Mononuclear cell (primary cell): Measurements from ENCODE around the gene SAPCD2. TPM values are rescaled to one million over a fixed set of nuclear protein-coding genes. Genes with fewer than 3 reads are reported as not detected.
A peak's percentile ranks its signal among the peaks of the same experiment; 100 is the strongest.

Experiments
- H3K27me3 ChIP-seq: 2 replicates; pipeline ENCODE4 v1.6.0; 2011; ENCODE audit warnings: low read length, control low read depth; ENCODE audit not compliant: insufficient read depth
- H3K4me1 ChIP-seq: 2 replicates; pipeline ENCODE4 v1.5.1; 2011; ENCODE audit warnings: mild to moderate bottlenecking, low read length, control low read depth; ENCODE audit not compliant: insufficient read depth
- H3K4me3 ChIP-seq: 2 replicates; pipeline ENCODE4 v1.5.1; 2011; ENCODE audit warnings: mild to moderate bottlenecking, low read length, moderate library complexity
- H3K9me3 ChIP-seq: 2 replicates; pipeline ENCODE4 v1.5.1; 2011; ENCODE audit warnings: low read depth, mild to moderate bottlenecking, control low read depth, low read length
- total RNA-seq: library from RNA; depleted of rRNA; stranded (reverse); fragments of >200 nt; gene quantifications from one replicate; pipeline ENCODE4 v1.2.3, GENCODE V29; 2012

SAPCD2 gene
- total RNA-seq, 1 donor, result 3.3 TPM

DNA sequence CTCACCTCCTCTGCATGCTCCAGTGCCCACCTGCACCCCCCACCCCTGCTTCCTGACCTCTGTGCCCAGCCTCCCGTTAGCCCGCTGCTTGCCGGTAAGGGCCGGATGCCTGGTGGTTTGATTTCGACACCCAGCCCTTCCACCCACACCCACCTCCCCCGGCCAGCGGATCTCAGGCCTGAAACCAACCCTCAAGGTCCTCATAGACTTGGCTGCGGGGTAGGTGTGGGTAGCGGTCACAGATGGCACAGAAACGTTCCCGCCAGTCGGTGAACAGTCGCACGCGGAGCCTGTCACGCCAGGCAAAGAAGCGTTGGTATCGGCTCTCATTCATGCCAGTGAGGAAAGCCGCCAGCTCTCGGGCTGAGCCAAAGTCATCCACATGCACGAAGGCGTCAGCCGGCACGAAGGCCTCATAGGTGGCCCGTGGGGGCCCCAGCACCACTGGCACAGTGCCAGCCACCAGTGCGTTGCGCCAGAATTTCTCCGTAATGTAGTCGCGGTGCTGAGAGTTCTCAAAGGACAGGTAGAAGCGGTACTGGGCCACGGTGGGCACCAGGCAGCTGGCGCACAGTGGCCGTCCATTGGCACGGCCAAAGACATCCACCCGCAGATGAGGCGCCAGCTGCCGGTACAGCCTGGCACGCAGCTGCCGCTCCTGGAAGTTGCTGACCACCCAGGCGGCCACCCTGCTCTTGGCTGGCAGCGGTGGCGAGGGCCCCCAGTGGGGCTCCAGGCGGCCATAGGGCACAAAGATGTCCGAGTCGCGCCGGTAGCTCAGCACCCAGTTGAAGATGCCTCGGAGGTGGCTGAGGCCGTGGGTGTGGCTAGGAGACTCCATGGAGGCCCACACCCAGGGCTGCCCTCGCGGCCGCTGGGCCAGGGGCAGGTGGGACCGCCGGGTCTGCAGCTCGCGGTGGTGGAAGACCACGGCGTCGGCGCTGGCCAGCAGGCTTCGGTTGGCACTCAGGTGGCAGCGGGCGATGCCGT, 39.5 kb downstream of the SAPCD2 start:
- Histone ChIP-seq H3K4me1 (peaks cover 84% of the 10 kb centered on the region), H3K27me3 (no peaks in the 10 kb centered on the region), H3K9me3 (no peaks in the 10 kb centered on the region), H3K4me3 (peak overlapping the region; percentile 43)

DNA sequence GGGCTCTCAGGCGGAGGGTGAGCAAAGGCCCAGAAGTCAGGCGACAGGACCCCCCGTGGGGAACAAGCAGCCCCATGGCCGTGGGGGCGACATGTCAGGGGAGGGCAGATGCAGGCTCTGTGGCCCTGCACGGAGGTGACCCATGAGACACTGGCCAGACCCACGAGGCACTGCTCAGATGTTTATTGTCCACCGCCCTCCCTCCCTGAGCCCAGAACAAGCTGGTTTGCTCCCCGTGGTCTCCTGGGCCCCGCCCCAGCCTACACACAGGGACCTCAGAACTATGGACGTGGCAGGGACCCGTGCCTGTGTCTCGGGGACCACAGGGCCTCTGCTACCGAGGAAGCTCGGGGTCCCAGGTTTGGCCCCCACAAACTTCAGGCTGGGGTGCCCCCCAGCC, 40.4 kb downstream of the SAPCD2 start:
- Histone ChIP-seq H3K4me3 (peak overlapping the region; percentile 43), H3K27me3 (no peaks in the 10 kb centered on the region), H3K4me1 (peaks cover 76% of the 10 kb centered on the region), H3K9me3 (no peaks in the 10 kb centered on the region)

DNA sequence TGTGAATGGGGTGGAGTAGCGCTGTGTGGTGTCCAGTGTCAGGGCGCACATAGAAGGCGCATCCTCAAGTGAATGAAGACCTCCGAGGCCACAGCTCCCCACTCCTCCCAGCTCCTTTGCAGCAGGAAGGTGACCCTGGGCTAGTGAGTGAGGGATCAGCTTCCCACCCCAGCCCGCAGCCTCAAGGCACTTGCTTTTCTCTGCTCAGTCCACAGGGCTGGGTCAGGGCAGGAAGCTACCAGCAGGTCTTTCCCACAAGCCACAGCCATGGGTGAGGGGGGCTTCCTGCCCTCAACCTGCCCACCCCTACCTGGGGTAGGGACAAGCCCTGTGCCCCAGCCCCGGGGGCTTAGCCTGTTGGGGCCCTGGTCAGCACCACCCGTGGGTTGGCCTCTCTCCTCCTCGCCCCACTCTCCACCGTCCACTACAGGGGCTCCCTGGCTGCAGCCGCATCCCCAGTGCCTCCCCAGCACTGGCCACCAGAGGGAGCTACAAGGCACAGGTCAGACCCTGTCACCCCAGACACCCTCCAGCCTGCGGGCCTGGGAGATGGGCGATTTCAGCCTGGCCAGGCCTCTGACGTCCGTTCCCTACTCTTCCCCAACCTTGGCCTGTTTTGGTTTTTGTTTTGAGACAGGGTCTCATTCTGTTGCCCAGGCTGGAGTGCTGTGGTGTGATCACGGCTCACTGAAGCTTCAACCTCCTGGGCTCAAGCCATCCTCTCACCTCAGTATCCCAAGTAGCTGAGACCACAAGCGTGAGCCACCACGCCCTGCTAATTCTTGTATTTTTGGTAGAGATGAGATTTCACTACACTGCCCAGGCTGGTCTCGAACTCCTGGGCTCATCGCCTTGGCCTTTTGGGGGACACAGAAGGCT, 41.1 kb downstream of the SAPCD2 start:
- H3K4me1 ChIP-seq, result peaks cover 69% of the 10 kb centered on the region
- no peaks in the 10 kb centered on the region for H3K27me3 ChIP-seq
- no peaks in the 10 kb centered on the region for H3K9me3 ChIP-seq
- peak overlapping the region; percentile 43 for H3K4me3 ChIP-seq

DNA sequence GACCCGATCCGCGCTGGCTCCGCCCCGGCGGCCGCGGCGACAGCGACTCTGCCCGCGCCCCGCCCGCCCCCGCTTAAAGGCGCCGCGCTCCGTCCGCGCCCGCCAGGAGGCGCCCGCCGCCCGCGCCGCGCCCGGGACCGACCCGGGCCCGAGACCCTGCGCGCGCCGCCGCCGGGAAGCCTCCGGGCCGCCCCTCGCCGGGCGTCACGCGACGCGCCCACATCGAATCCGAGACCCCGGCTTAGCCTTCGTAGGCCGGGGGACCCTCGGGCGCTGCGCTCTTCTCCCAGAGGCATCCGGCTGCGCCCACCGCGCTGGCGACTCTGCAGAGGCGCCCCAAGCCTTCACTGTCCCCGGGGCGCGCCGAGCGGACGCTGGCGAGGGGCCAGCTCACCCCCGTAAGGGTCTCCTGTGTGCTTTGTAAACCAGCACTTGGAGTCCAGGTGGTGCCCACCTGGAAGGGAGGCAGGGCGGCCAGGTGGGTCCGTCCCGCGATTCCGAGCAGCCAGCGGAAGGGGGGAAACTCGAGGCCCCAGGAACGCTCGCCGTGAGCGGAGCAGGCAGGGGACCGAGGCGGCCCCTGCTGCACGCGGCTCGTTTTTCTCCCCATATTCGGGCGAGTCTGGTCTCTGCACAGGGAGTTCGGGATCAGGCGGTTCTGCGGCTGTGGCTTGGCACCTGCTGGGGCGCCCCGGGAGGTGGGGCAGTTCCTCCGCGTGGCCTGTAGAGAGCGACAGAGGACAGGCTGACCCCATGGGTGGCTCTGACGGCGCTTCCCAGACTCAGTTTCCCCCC, 41.9 kb downstream of the SAPCD2 start:
- Histone ChIP-seq H3K4me3 (peak overlapping the region; percentile 43), H3K27me3 (no peaks in the 10 kb centered on the region), H3K4me1 (peaks cover 63% of the 10 kb centered on the region), H3K9me3 (no peaks in the 10 kb centered on the region)

DNA sequence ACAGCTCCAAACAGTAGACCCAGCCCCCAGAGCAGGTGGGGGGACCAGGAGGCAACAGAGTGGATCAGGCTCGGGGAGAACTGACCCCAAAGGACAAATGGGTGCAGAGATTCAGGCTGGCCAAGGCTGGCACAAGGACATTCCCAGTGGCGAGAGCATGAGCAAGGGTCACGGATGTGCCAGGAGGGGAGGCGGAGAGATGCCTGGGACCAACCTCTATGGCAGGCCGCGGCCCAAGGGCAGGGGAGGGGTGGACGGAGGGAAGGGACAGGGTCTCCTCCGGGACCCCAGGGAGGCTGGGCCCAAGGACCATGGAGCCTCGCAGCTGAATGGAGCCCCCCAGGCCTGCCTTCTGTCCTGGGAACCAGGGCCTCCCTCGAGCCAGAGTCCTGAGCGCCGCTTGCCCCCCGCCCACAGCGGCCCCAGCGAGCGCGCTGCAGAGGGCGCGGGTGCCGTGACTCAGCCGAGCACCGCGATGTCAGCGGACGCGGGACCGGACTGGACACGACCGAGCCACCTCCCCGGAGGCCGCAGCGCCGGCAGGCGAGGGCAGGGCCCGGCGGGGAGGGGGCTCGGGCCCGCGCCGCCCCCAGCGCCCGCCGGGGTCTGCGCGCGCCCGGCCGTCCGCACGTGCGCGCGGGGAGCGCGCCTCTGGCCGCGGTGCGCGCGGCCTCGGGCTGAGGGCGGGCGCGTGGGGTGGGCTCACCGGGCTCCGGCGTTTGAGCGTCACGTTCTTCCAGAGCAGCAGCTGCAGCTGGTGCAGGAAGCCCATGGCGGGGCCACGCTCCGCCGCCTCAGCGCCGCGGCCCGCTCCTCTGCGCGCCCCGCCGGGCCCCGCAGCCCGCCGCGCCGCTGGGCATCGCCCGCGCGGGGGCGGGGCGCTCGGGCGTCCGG, 42.7 kb downstream of the SAPCD2 start, which contains the start of gene ABCA2:
TSS of gene ABCA2 (minus strand) at position 869 of the 894 bp plus-strand sequence. CDS start at position 772, 97 bp downstream.
- H3K9me3 ChIP-seq, result no peaks in the 10 kb centered on the region
- peak within 1 kb of the TSS; percentile 43 for H3K4me3 ChIP-seq
- H3K4me1 ChIP-seq, result peaks cover 54% of the 10 kb centered on the region
- no peaks in the 10 kb centered on the region for H3K27me3 ChIP-seq

DNA sequence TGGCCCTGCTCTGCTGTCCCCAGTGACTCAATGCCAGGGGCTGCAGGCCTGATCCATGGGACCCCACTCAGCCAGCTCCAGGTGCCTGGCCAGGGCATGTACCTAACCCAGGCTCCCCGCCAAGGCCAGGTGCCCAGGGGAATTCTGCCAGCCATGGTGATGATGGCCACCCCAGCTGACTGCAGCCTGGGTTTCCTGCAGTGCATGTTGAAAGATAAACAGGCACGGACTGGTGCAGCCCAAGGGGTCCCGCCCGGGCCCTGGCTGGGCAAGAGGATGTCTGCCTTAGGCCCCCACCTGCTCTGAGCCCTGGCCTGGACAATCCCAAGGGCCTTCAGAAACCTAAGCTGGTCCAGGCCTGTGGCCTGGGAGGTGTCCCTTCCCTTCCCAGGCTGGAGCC, 43.5 kb downstream of the SAPCD2 start:
- Histone ChIP-seq H3K4me1 (peaks cover 47% of the 10 kb centered on the region), H3K27me3 (no peaks in the 10 kb centered on the region), H3K9me3 (no peaks in the 10 kb centered on the region), H3K4me3 (no peak overlapping the region)

DNA sequence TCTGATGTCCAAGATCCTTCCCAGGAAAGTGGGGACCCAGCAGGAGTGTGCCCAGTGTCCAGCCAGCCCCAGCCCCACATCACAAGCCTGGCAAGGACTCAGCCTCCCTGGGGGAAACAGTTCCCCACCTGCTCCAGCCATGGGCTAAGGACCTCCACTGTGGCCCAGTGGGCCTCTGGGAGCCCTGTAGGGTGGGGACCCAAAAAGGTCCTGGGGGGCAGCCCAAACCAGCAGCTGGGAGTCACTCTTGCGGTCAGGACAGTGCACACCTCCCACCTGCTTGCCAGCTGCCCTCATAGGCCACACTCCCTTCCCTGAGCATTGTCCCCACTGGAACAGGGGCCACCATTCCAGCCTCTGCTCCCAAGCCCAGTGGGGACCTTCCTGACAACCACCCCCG, 44.0 kb downstream of the SAPCD2 start:
- no peaks in the 10 kb centered on the region for H3K9me3 ChIP-seq
- no peak overlapping the region for H3K4me3 ChIP-seq
- peaks cover 42% of the 10 kb centered on the region for H3K4me1 ChIP-seq
- no peaks in the 10 kb centered on the region for H3K27me3 ChIP-seq

DNA sequence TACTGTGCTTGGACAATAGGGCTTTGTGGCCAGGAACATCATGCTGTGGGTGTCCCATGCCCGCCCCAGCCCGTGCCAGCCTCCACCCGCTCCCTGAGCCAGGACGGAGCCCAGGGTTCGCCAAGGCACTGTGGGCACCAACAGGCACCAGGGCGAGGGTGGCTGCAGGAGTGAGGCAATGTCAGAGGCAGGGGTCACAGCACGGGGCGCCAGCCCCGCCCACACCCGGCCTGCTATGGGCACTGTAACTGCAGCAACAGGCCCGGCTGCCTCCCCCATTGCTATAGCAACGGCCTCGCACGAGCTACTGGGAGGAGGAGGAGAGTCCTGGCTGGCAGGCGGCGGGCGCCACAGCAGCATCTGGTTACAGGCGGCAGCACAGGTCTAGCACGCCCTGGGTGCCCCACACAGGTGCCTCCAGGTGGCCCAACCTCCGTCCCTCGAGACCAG, 44.8 kb downstream of the SAPCD2 start:
- no peak overlapping the region for H3K4me3 ChIP-seq
- H3K27me3 ChIP-seq, result no peaks in the 10 kb centered on the region
- H3K4me1 ChIP-seq, result peaks cover 34% of the 10 kb centered on the region
- no peaks in the 10 kb centered on the region for H3K9me3 ChIP-seq

DNA sequence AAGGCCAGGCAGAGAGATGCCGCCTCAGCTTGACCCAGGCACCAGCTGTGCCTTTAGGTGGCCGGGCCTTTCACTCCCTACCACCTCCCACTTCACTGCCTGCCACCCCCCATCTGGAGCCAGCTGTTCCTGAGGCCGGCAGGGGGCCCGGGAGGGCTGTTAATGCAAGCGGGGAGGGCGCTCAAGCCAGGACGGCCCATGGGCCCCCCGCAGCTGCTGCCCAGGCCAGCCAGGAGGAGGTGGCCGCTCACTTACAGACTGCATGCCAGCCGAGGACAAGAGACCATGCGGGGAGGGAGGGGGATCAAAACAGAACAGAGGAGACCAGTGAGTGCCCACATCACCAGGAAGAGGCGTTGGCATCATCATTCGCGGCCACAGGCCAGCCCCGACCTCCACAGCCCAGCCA, 46.8 kb downstream of the SAPCD2 start:
- H3K4me1 ChIP-seq, result peaks cover 14% of the 10 kb centered on the region
- H3K27me3 ChIP-seq, result no peaks in the 10 kb centered on the region
- H3K9me3 ChIP-seq, result no peaks in the 10 kb centered on the region
- H3K4me3 ChIP-seq, result no peak overlapping the region

DNA sequence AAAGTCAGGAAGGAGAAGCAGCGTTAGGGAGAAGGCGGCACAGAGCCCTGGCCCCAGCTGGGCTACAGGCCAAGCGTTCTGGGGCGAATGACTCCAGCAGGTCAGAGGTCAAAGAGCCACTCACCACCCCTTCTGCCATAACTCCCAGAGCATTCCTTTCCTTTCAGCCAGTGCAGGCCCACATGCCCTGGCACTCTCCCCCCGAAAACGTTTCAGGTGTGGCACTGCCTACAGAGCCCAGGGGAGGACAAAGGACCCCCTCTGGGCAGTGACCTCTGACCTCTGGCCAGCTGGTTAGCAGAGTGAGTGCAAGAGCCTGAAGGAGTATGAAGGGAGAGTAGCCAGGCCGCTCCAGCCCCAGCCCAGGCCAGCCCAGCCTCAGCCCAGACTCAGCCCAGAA, 47.2 kb downstream of the SAPCD2 start:
- no peaks in the 10 kb centered on the region for H3K9me3 ChIP-seq
- no peak overlapping the region for H3K4me3 ChIP-seq
- H3K27me3 ChIP-seq, result no peaks in the 10 kb centered on the region
- H3K4me1 ChIP-seq, result peaks cover 11% of the 10 kb centered on the region

DNA sequence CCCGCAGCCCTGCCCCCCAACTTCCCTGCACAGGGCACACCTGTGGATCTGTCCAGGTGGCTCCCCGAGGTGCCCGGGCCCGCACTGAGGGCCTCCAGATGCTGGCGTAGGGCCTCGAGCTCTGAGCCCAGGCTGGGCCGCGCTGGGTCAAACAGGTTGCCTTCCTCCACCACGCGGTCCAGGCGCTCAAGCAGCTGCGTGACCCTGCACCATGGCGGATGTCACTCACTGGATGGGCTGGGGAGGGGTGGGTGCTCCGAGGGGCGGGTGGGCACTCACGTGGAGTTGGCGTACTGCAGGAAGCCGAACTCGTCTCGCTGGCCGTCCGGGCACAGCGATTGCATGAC, 47.7 kb downstream of the SAPCD2 start:
- Histone ChIP-seq H3K27me3 (no peaks in the 10 kb centered on the region), H3K4me3 (no peak overlapping the region), H3K9me3 (no peaks in the 10 kb centered on the region), H3K4me1 (peaks cover 11% of the 10 kb centered on the region)

DNA sequence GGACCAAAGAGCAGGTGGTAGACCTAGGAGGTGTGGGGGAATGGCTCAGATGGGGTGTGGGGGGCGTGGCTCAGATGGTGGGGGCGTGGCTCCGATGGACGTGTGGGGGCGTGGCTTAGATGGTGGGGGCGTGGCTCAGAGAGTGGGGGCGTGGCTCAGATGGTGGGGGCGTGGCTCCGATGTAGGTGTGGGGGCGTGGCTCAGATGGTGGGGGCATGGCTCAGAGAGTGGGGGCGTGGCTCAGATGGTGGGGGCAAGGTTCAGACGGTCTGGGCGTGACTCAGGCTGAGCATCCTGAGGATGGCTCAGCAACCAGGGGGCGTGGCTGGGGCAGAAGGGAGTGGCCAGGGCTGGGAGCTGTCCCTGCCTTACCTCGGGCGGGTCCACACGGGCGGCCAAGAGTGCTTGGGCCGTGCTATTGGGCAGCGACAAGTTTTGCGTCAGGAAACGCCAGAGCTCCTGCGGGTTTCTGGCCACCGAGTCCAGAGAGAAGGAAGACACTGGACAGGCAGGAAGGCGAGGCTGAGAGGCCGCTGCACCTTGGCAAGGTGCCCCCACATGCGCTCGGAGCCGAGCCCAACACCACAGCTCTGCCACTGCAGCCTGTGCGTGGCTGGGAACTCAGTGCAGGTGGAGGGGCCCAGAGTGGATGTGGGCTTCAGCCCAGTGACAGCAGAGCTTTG, 48.2 kb downstream of the SAPCD2 start:
- no peak overlapping the region for H3K4me3 ChIP-seq
- peaks cover 6% of the 10 kb centered on the region for H3K4me1 ChIP-seq
- H3K9me3 ChIP-seq, result no peaks in the 10 kb centered on the region

DNA sequence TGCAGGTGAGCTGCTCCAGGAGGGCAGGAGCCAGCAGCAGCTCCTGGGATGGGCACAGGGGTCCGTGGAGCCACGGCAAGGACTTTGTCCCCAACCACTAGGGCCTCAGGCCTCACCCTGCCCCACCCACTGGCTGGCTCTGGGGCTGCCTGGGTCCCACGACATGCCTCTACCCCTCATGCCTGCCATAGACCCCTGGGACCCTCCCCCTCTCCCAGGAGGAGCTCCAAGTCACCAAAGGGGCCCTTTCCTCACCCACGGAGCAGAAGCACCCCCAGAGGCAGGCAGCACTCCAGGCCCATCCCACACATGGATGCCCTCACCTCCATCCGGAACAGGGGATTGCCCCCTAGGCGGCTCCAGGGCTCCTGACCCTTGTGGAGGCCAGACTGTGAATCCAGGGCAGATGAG, 48.8 kb downstream of the SAPCD2 start:
- peaks cover under 1% of the 10 kb centered on the region for H3K4me1 ChIP-seq
- no peaks in the 10 kb centered on the region for H3K9me3 ChIP-seq
- H3K27me3 ChIP-seq, result no peaks in the 10 kb centered on the region
- H3K4me3 ChIP-seq, result no peak overlapping the region

More for the DNA sequence above, 48.2 kb downstream of the SAPCD2 start:
- H3K27me3 ChIP-seq, result no peaks in the 10 kb centered on the region
